GM19240 (cell line): ENCODE measurements around the gene CD248.

ENCODE experiments used
- DNase-seq: peaks from one replicate; pipeline ENCODE4 v3.0.0; 2011; ENCODE audit warnings: low spot score; ENCODE audit not compliant: insufficient read length

Gene CD248

GRCh38 chr11:66341502-66342126, 24.8 kb upstream of the CD248 start:
- no peak for DNase-seq

- no peak for DNase-seq
Observed at GRCh38 chr11:66340596-66341501, 24.0 kb upstream of the CD248 start.

GRCh38 chr11:66339686-66340483, 23.0 kb upstream of the CD248 start:
- DNase-seq, result no peak

- DNase-seq, result no peak
Observed at GRCh38 chr11:66339162-66339675, 22.4 kb upstream of the CD248 start.

- no peak for DNase-seq
Observed at GRCh38 chr11:66338276-66339161, 21.7 kb upstream of the CD248 start.

- no peak for DNase-seq
Observed at GRCh38 chr11:66337103-66337899, 20.5 kb upstream of the CD248 start.

GRCh38 chr11:66336234-66337102, 19.6 kb upstream of the CD248 start, which contains the start of gene RIN1:
RIN1 (minus strand) TSS chr11:66336434; CDS start chr11:66336402, 32 bp downstream.
- DNase-seq, result peak; percentile 63

GRCh38 chr11:66335531-66336233, 18.8 kb upstream of the CD248 start:
- no peak for DNase-seq

- no peak for DNase-seq
Observed at GRCh38 chr11:66334605-66335442, 18.0 kb upstream of the CD248 start.

GRCh38 chr11:66333896-66334604, 17.2 kb upstream of the CD248 start:
- DNase-seq, result no peak

GRCh38 chr11:66333220-66333877, 16.5 kb upstream of the CD248 start:
- no peak for DNase-seq

GRCh38 chr11:66332371-66333219, 15.8 kb upstream of the CD248 start:
- no peak for DNase-seq

GRCh38 chr11:66331542-66332370, 14.9 kb upstream of the CD248 start:
- no peak for DNase-seq

- no peak for DNase-seq
Observed at GRCh38 chr11:66330931-66331330, 14.1 kb upstream of the CD248 start.
